Measurements from ENCODE around the gene CALML5.

- no peak for TF ChIP-seq POLR2AphosphoS5 (IDR thresholded peaks at IDR 0.05; ENCODE audit: low read depth, low read length)
- TF ChIP-seq CTCF (IDR thresholded peaks at IDR 0.05), result no peak
- TF ChIP-seq SIN3A (IDR thresholded peaks at IDR 0.05; ENCODE audit: borderline replicate concordance, insufficient read depth, low read depth, low read length), result no peak
- TF ChIP-seq REST (IDR thresholded peaks at IDR 0.05; ENCODE audit: insufficient read depth in 1 of 2, low read depth in 2 of 2, low read length in 1 of 2), result no peak
These were observed 18.2 kb downstream of the CALML5 start for GRCh38 chr10:5481121-5481520.
